Measurements from ENCODE around the gene JOSD1. TPM values are rescaled to one million over a fixed set of nuclear protein-coding genes. Genes with fewer than 3 reads are reported as not detected.

The JOSD1 gene
- polyA plus RNA-seq, 4 donors, result 38.0 to 45.8 (median 40.1) TPM

DNA sequence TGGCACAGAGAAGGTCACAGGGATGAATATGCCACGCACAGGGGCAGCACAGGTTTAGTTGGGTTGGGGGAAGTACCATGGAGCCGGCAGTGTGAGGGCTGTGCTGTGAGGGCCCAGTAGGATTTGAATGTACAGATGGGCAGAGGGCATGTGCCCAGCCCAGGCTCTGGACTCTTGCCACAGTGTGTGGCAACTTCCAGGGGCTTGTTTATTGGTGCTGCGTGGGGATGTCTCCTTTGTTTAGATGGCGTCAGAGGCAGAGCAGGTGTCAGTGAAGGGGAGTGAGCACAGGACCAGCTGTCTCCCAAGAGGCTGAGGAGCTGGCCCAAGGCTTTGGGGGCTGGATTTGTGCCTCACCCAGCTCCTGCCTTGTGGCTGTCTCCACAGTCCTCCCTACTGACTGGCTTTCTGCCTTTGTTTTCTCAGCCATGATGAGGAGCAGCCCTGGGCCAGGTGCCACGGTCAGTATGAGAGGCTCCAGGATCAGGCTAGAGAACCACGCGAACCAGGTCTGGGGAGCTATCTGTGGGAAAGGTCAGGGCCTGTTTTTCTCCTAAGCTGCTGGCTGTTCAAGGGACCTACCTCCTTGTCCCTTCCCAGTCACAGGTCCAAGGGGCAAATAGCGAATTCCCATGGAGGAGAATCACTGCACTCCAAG is 33.1 kb upstream of the JOSD1 start:
- DNase-seq (ENCODE audit: low read depth in 4 of 4, low spot score in 2 of 4), result no peak

DNA sequence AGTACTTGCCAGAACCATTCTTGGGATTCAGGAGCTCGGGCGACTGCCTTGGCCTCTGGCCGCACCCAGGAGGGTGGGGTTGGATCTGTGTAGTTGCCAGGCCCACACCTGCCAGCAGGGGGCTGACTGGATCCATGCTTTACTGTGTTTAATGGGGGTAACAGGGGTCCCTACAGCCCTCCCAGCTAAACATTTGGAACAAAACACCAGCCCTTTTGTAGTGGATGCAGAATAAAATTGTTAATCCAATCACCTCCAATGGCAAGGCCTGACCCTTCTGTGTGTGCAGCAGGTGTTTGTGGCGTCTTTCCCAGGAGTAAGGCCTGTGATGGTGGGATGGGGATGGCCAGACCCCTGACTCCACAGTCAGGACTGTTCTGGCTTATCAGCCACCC is 32.6 kb upstream of the JOSD1 start:
- no peak for DNase-seq (ENCODE audit: low read depth in 4 of 4, low spot score in 2 of 4)

DNA sequence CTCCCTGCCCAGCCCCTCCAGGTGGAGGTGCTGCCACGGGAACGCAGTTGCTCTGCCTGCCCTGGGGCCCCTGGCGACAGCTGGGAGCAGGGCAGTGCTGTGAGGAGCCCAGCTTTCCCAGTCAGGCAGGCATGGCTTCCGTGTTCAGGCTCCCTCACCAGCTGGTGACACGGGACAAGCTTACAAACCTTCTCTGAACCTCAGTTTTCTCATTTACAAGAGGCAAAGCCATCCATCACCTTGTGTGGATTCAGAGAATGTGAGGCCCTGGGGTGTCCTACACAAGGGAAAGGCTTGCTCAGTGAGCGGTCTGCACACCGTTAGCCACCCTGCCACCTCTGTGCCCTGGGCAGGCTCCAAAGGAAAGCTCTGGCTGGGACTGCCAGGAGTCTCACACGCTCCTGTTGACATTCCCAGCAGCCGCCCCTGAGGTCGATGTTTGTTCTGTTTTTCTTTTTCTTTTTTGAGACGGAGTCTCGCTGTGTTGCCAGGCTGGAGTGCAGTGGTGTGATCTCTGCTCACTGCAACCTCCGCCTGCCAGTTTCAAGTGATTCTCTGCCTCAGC is 31.6 kb upstream of the JOSD1 start:
- DNase-seq (ENCODE audit: low read depth in 4 of 4, low spot score in 2 of 4), result no peak

DNA sequence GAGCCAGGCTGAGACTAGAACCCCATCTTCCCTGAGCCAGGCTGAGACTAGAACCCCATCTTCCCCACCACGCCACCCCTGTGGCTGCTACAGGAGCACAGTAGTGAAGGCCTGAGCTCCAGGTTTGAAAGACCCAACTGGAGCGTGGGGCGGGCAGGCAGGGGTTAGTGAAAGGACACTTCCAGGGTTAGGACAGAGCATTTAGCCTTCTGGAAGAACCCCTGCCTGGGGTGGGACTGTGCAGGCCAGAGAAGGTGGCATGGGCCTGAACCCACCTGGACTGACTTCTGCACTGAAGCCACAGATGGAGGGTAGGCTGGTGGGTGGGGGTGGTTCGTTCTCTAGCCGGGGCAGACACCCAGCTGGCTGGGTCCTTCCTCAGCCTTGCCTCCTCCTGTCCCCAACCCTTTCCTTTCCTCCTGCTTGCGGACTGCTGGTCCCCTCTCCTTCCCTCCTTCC is 31.0 kb upstream of the JOSD1 start:
- no peak for DNase-seq (ENCODE audit: low read depth in 4 of 4, low spot score in 2 of 4)

DNA sequence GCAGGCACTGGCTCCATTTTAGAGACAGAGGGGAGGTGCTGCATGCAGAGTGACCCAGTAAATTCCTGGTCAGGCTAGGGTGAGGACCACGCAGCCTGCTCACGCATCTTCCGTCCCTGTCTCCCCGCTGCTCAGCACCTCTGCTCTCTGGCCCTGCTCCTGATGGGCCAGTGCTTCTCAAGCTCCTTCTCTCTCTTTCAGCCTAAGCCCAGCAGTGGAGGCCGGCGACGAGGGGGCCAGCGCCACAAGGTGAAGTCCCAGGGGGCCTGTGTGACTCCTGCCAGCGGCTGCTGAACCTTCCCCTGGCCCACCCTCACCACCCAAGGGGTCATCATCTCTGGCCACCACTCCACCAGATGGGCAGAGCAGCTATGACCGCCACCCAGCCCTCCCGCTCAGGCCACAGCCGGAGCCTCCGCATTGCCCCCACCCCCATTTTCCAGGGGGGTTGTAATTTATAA is 29.7 kb upstream of the JOSD1 start:
- no peak for DNase-seq (ENCODE audit: low read depth in 4 of 4, low spot score in 2 of 4)

DNA sequence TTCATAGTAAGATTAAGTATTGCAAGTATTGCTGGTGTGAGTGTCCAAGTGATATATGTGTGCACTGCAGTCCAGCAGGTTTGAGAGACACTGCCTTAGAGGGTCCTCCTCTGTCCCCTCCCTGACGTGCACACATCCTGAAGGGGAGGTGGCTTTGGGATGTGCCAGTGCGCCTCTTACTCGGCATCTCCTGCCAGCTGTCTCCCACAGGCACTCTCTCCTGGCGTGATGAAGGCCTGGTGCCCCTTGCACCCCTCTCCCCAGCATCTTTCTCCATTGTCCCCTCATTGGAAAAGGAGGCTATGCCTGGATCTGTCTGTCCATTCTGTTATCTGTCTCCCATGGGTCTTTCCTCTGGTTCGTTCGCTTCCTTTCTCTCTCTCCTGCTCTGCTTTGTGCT is 29.2 kb upstream of the JOSD1 start:
- DNase-seq (ENCODE audit: low read depth in 4 of 4, low spot score in 2 of 4), result no peak

DNA sequence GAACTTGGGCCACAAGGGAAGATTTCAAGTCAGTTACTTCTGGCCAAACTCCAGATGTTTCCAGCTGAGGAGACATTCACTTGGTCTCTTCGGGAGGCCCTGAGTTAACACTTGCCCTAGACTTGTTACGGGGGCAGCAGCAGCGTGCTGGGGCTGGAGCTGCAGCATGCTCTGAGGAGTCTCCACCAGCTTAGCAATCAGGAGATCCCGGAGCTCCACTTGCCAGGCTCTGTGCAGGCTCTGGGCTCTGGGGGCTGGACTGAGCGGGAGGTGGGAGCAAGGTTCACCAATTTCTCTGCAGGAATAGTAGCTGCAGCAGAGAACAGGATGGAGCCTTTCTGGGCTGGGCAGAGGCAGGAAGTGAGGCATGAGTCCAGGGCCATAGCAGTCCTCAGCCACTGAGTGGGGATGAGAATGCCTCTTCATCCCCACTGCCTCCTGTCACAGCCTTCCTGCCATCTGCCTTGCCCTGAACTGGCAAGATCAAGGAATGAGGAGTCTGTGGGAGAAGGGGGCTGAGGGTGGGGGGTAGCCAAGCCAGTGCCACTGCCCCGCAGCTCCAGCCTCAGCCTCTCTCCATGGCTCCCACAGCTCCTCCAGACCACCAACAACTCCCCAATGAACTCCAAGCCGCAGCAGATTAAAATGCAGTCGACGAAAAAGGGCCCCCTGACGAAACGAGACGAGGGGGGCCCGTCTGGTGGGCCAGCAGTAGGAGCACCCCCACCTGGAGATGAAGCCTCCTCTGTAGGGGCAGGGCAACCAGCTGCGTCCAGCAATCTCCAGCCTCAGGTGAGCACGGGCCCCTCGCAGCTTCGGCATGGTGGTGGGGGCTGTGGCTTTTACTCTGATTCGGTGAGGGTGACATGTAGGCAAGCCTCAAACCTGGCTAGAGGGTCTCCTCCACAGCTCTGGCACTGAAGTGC is 28.4 kb upstream of the JOSD1 start:
- no peak for DNase-seq (ENCODE audit: low read depth in 4 of 4, low spot score in 2 of 4)

DNA sequence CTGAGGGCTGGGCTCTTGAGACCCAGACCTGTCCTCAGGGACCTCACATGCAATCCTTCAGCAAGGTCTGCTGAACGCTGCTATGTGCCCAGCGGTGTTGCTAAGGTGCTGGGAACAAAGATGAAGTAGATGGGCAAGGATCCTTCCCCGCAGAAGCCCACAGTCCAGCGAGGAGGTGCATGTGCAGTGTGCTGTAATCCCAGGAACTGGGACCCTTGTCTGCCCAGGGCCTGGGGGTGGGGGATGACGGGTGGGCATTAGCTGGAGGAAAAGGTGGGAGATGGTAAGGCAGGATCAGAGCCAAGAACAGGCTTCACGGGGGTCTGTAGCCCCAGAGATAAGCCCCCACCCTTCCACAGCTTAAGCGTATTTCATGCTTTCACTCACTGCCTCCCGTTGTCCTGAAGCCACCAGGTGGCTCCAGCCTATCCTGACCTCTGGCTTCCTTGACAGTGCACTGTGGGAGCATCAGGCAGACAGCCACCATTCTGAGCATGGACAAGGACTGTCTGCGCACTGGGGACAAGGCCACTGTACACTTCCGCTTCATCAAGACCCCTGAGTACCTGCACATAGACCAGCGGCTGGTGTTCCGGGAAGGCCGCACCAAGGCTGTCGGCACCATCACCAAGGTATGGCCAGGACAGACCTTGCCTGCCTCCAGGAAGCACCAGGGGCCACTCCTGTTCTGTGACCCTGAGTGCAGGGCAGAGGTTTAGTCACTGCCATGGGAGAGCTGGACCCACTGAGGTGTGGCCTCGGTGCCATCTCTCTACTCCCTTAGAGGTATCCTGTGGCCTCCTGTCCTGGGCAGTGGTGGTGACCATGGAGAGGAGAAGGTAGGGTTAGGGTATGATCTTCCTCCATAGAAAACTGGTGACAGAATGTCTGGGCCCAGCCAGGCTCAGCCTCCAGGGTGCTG is 27.0 kb upstream of the JOSD1 start:
- DNase-seq (ENCODE audit: low read depth in 4 of 4, low spot score in 2 of 4), result no peak

DNA sequence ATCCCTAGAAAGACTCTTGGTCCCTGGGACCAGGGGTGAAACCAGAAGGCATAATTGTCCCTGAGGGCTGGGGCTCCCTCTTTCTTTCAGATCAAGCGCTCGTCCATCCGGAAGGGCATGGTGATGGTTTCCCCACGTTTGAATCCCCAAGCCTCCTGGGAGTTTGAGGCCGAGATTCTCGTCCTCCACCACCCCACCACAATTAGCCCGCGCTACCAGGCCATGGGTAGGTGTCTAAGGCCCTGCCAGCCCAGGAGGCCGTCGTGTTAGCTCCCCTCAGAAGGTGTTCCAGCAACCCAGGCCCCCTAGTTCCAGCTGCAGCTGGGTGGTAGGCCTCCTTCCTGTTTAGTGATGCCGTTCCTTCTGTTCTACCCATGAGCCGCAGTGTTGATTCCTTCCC is 26.4 kb upstream of the JOSD1 start:
- DNase-seq (ENCODE audit: low read depth in 4 of 4, low spot score in 2 of 4), result no peak

DNA sequence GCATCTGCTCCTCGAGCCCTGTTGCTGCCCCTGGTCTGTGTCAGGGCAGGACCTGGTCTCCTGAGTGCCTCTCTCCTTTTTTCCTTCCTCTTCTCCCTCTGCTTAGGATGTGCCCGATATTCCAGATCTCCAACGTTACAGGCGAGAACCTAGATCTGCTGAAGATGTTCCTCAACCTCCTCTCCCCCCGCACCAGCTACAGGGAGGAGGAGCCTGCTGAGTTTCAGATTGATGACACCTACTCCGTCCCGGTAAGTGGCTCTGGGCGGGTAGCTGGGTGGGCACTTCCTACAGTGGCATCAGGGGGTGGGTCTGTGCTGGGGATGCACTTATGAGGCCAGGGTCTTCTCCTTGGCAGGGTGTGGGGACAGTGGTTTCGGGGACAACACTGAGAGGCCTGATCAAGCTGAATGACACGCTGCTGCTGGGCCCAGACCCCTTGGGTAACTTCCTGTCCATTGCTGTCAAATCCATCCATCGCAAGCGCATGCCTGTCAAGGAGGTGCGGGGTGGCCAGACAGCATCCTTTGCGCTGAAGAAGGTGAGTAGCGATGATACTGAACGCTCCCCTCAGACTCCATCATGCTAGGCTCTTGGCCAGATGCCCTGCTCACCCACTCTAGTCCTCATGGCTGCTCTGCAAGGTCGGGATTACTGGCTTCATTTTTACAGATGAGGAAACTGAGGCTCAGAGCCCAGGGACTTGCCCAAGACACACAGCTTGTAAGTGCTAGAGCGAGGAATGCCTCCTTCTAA is 25.3 kb upstream of the JOSD1 start:
- no peak for DNase-seq (ENCODE audit: low read depth in 4 of 4, low spot score in 2 of 4)

DNA sequence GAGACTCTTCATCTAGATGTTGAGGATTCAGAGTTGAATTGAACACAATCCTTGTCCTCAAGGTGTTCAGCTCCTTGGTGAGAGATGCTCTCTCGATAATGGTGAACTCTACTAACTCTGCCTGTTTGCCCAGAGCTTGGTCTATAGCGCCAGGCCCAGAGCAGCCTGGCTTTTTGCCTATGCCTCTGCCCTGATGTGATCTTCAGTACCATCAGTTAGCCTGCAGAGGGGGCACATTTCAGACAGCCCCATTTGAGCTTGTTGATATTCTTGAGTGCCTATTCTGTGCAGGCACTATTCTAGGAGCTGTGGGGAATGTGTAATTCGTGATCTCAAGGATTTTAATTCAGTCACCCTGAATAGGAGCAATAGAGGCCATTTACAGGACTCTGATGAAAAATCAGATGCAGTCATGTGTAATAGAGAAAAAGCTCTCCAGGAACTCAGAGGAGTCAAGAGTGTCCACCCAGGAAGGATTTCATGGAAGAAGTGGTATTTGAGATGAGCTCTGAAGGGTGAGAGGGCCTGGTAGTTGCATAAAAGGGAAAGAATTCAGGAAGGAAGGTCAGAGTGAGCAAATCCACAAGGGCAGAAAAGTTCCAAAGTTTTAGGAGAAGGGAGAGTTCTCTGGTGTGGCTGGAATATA is 24.3 kb upstream of the JOSD1 start:
- no peak for DNase-seq (ENCODE audit: low read depth in 4 of 4, low spot score in 2 of 4)

DNA sequence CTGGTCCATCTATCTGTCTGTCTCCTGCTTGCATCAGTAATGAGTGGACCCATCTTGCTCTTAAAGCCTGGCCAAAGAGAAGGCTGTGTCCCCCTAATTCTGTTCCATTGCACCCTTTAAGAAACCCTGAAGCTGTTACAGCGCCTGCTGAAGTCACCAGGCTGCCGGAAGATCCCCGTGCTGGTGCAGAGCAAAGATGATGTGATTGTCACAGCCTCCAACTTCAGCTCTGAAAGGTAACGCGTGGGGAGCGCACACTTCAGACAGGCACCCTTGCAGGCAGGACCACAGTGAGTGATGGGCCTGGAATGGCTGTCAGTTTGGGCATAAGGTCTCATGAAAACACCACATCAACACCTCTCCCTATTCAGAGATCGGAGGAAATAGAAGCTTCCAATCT is 23.4 kb upstream of the JOSD1 start:
- DNase-seq (ENCODE audit: low read depth in 4 of 4, low spot score in 2 of 4), result no peak

DNA sequence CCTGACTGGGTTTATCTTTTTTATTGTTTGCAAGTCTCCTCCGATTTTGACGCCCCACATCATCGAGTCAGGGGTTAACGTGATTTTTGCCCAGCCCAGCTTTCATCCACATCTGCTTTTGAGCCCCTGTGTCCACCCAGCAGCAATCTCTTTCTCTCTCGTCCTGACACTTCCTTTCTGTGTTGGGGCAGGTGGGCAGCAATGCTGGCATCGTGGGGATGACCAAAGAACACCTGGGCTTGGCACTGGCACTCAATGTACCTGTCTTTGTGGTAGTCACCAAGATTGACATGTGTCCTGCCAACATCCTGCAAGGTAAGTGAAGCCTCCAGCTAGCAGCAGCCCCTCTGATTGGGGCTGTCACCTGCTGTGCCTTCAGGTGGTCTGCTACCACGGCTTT is 20.8 kb upstream of the JOSD1 start:
- no peak for DNase-seq (ENCODE audit: low read depth in 4 of 4, low spot score in 2 of 4)

DNA sequence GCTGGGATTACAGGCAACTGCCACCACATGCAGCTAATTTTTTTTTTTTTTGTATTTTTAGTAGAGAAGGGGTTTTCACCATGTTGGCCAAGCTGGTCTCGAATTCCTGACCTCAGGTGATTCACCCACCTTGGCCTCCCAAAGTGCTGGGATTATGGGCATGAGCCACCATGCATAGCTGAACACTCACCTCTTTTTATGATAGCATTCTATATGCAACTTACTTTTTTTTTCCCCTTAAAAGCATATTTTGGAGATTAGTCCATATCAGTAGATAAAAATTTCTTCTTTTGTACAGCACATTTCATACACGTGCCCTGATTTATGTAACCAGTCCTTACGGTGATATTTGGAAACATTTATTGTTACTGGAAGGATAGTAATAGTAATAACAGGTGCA is 19.6 kb upstream of the JOSD1 start:
- no peak for DNase-seq (ENCODE audit: low read depth in 4 of 4, low spot score in 2 of 4)

DNA sequence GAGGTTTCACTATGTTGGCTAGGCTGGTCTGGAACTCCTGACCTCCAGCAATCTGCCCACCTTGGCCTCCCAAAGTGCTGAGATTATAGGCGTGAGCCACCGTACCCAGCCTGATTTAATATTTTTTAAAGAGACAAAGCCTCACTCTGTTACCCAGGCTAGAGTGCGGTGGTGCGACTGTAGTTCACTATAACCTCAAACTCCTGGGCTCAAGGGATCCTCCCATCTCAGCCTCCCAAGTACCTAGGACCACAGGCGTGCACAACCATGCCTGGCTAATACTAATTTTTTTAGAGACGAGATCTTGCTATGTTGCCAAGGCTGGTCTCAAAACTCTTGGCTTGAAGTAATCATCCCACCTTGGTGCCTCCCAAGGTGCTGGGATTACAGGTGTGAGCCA is 18.5 kb upstream of the JOSD1 start:
- no peak for DNase-seq (ENCODE audit: low read depth in 4 of 4, low spot score in 2 of 4)

DNA sequence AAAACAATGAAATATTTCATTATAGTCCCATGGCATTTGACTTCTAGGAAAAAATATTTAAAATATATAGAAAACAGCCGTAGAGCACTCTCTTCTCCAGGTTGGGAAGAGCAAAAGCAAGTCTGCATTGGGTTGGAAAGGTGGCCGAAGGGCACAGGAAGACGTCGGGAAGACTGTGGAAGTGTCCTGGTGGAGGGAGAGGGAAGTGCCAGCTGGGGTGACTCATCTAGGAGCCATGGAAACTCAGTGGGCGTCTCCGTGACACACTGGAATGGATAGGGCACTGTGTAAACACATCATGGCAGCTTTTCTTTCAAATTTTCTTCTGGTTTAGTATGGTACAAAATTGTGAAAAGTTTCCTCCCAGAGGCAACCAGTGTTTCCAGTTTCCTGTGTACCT is 17.7 kb upstream of the JOSD1 start:
- DNase-seq (ENCODE audit: low read depth in 4 of 4, low spot score in 2 of 4), result no peak

DNA sequence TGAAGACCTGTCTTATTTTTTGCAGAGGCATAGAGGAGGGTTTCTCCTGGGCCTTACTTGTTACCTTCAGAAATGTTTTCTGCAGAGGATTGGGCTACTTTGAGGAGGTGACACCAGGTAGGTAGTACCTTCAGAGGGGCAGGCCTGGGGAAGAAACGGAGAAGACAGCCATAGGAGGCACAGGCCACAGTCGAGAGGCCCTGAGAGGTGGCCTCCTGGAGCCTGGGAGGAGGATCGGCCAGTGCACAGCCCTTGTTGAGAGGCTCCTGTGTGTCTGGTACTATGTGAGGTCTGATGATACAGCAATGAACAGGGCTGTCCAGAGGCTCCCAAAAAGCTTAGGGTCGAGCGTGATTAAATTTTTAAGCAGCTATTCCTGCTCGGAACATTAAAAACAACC is 16.5 kb upstream of the JOSD1 start:
- DNase-seq (ENCODE audit: low read depth in 4 of 4, low spot score in 2 of 4), result no peak

DNA sequence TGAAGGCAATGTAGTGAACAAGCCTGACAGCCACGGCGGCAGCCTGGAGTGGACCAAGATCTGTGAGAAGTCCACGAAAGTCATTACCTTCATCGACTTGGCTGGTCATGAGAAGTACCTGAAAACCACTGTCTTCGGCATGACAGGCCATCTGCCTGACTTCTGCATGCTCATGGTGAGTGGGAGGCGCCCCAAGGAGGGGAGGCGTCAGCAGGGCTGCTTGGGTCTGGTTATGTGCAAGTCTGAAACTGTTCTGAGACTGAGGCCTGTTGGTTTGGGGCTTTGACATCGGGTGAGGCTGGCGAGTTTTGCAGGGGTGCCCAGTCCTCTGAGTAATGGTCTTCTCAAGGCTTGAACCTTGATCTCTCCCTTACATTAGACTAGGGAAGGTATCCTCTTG is 16.1 kb upstream of the JOSD1 start:
- no peak for DNase-seq (ENCODE audit: low read depth in 4 of 4, low spot score in 2 of 4)

DNA sequence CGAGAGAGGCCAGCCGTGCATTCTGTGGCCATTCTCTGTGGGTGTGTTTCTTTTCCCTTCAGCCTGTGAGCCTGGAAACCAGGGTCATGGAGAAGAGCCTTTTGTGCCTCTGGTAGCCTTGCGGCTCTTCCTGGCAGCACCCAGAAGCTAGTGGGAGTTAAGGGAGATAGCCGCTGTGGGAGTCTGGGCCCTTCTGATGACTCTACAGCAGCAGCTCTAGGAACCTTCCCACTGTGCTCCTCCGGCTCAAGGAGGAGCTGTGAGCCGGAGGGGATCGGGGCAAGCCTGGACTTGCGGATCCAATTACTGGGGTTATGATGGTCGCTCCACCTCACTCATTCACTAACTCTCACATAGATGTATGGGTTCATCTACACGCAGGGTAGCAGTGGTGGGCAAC is 15.5 kb upstream of the JOSD1 start:
- no peak for DNase-seq (ENCODE audit: low read depth in 4 of 4, low spot score in 2 of 4)
